Liver (tissue), 9 donors: ENCODE measurements around the gene KIF6. TPM values are rescaled to one million over a fixed set of nuclear protein-coding genes. Genes with fewer than 3 reads are reported as not detected.

ENCODE experiments used
- DNase-seq: peaks from one replicate; pipeline ENCODE4 v3.0.0-alpha.2; 2017; ENCODE audit warnings: low spot score
- H3K27ac ChIP-seq, 2 donors: one replicate each; pipeline ENCODE4 v1.7.0; 2013; ENCODE audit warnings: inconsistent platforms in 2 of 2, low read length in 2 of 2, control low read depth in 1 of 2, low read depth in 1 of 2, mild to moderate bottlenecking in 1 of 2
- H3K27me3 ChIP-seq, 4 donors: one replicate each; pipeline versions ENCODE4 v1.6.1 to v1.7.0; 2013; ENCODE audit warnings: low read length in 3 of 4, inconsistent platforms in 1 of 4, mild to moderate bottlenecking in 1 of 4, moderate library complexity in 1 of 4; ENCODE audit not compliant: control insufficient read depth in 4 of 4, insufficient read depth in 4 of 4
- H3K36me3 ChIP-seq, 4 donors: one replicate each; pipeline versions ENCODE4 v1.6.1 to v1.7.0; 2013; ENCODE audit warnings: low read length in 3 of 4, mild to moderate bottlenecking in 3 of 4, low read depth in 1 of 4, moderate library complexity in 1 of 4; ENCODE audit not compliant: control insufficient read depth in 4 of 4, insufficient read depth in 3 of 4
- H3K4me1 ChIP-seq, 4 donors: one replicate each; pipeline versions ENCODE4 v1.6.1 to v1.7.0; 2013; ENCODE audit warnings: low read length in 3 of 4, mild to moderate bottlenecking in 3 of 4, moderate library complexity in 1 of 4; ENCODE audit not compliant: control insufficient read depth in 4 of 4, insufficient read depth in 4 of 4
- H3K4me3 ChIP-seq, 3 donors: one replicate each; pipeline versions ENCODE4 v1.6.1 to v1.7.0; 2013; ENCODE audit warnings: low read length in 3 of 3, control low read depth in 1 of 3, low read depth in 1 of 3, mild to moderate bottlenecking in 1 of 3
- H3K9ac ChIP-seq, 2 donors: one replicate each; pipeline ENCODE4 v1.7.0; 2013; ENCODE audit warnings: low read length in 2 of 2, mild to moderate bottlenecking in 2 of 2, moderate library complexity in 2 of 2, control low read depth in 1 of 2, low read depth in 1 of 2
- H3K9me3 ChIP-seq, 4 donors: one replicate each; pipeline versions ENCODE4 v1.6.1 to v1.7.0; 2013; ENCODE audit warnings: low read length in 3 of 4; ENCODE audit not compliant: control insufficient read depth in 4 of 4
- ATF3 ChIP-seq: IDR thresholded peaks from 2 replicates; pipeline ENCODE4 v1.6.1; 2016; ENCODE audit warnings: antibody characterized with exemption
- CTCF ChIP-seq: fragments of 150-350 bp; IDR thresholded peaks from 2 replicates; pipeline ENCODE4 v1.5.1; 2017; ENCODE audit warnings: improper control_type of control experiment, low read depth, low read length; ENCODE audit not compliant: missing input control
- EGR1 ChIP-seq, 2 donors: IDR thresholded peaks; 2 replicates each; pipeline ENCODE4 v1.6.1; 2016 to 2018; ENCODE audit warnings: antibody characterized with exemption in 2 of 2, low read depth in 2 of 2
- FOXA1 ChIP-seq: IDR thresholded peaks from 2 replicates; pipeline ENCODE4 v1.6.1; 2016; ENCODE audit warnings: antibody characterized with exemption
- FOXA2 ChIP-seq: IDR thresholded peaks from 2 replicates; pipeline ENCODE4 v1.6.1; 2016; ENCODE audit warnings: antibody characterized with exemption
- GABPA ChIP-seq, 2 donors: IDR thresholded peaks in 1 of 2; conservative IDR thresholded peaks in 1 of 2; 2 replicates each; pipeline ENCODE4 v1.6.1; 2016; ENCODE audit warnings: antibody characterized with exemption in 2 of 2, mild to moderate bottlenecking in 1 of 2, moderate library complexity in 1 of 2
- HNF4A ChIP-seq, 2 donors: conservative IDR thresholded peaks; 2 replicates each; pipeline ENCODE4 v1.6.1; 2016; ENCODE audit warnings: antibody characterized with exemption in 2 of 2, mild to moderate bottlenecking in 2 of 2
- HNF4G ChIP-seq: IDR thresholded peaks from 2 replicates; pipeline ENCODE4 v1.6.1; 2016; ENCODE audit warnings: antibody characterized with exemption
- JUND ChIP-seq, 2 donors: IDR thresholded peaks; 2 replicates each; pipeline ENCODE4 v1.6.1; 2016; ENCODE audit warnings: antibody characterized with exemption in 2 of 2
- MAX ChIP-seq: IDR thresholded peaks from 2 replicates; pipeline ENCODE4 v1.6.1; 2016; ENCODE audit warnings: antibody characterized with exemption
- NR2F2 ChIP-seq: IDR thresholded peaks from 2 replicates; pipeline ENCODE4 v1.6.1; 2016; ENCODE audit warnings: antibody characterized with exemption
- RAD21 ChIP-seq, 2 donors: IDR thresholded peaks; 2 replicates each; pipeline ENCODE4 v1.6.1; 2016; ENCODE audit warnings: antibody characterized with exemption in 2 of 2, mild to moderate bottlenecking in 2 of 2
- REST ChIP-seq: IDR thresholded peaks from 2 replicates; pipeline ENCODE4 v1.6.1; 2016; ENCODE audit warnings: antibody characterized with exemption, mild to moderate bottlenecking
- RXRA ChIP-seq, 2 donors: IDR thresholded peaks; 2 replicates each; pipeline ENCODE4 v1.6.1; 2017 to 2018; ENCODE audit warnings: antibody characterized with exemption in 2 of 2, mild to moderate bottlenecking in 1 of 2
- SP1 ChIP-seq: IDR thresholded peaks from 2 replicates; pipeline ENCODE4 v1.6.1; 2018; ENCODE audit warnings: antibody characterized with exemption, mild to moderate bottlenecking
- TAF1 ChIP-seq: conservative IDR thresholded peaks from 2 replicates; pipeline ENCODE4 v1.6.1; 2016; ENCODE audit warnings: antibody characterized with exemption, mild to moderate bottlenecking
- YY1 ChIP-seq: IDR thresholded peaks from 2 replicates; pipeline ENCODE4 v1.6.1; 2016; ENCODE audit warnings: antibody characterized with exemption, mild to moderate bottlenecking
- ZBTB33 ChIP-seq: IDR thresholded peaks from 2 replicates; pipeline ENCODE4 v1.6.1; 2016; ENCODE audit warnings: antibody characterized with exemption
- WGBS: extraction: QIAGEN DNeasy Blood & Tissue Kit; methylation state at CpG from one replicate; pipeline ENCODE4 v1.1.7; 2013; 5-methylcytosine and 5-hydroxymethylcytosine counted together
- polyA plus RNA-seq, 2 donors: library from polyadenylated mRNA; stranded (reverse) in 1 of 2; unstranded in 1 of 2; fragments of 200-250 nt in 1 of 2; fragments of >200 nt in 1 of 2; fragmentation: Nextera tagmentation in 1 of 2; extraction: Ambion mirVana in 1 of 2; gene quantifications; one replicate each; pipeline versions ENCODE4 v1.2.1 to v1.2.3, GENCODE V29; 2013 to 2015
- total RNA-seq, 2 donors: library from RNA; depleted of rRNA; stranded (reverse); fragments of >200 nt; gene quantifications; one replicate each; pipeline ENCODE4 v1.2.3, GENCODE V29; 2014
- donor health status: healthy.
- donor health status: healthy.
- donor health status: healthy.
- donor health status: healthy.
- donor health status: healthy.

KIF6 gene
- total and polyA plus RNA-seq, 4 donors: 0.17 to 7.5 (median 0.29) TPM

- DNase-seq: no peak
- H3K4me3 ChIP-seq: no peak overlapping the region
- no peak overlapping the region for H3K9ac ChIP-seq
- no peak overlapping the region for H3K27ac ChIP-seq
- no peaks in the 10 kb centered on the region for H3K36me3 ChIP-seq
- H3K4me1 ChIP-seq: peaks cover 0 to 4% (median 0%) of the 10 kb centered on the region in 4 donors
- no peaks in the 10 kb centered on the region for H3K9me3 ChIP-seq
- no peaks in the 10 kb centered on the region for H3K27me3 ChIP-seq
- WGBS: 75% methylated on average over 4 of the region's 4 CpGs
- no peak for TF ChIP-seq CTCF
- TF ChIP-seq FOXA1: no peak
- no peak for TF ChIP-seq MAX
- TF ChIP-seq JUND (IDR thresholded peaks at IDR 0.05): no peak
- TF ChIP-seq NR2F2: no peak
- TF ChIP-seq HNF4G: no peak
- no peak for TF ChIP-seq FOXA2
- no peak for TF ChIP-seq REST
- no peak for TF ChIP-seq RXRA (IDR thresholded peaks at IDR 0.05)
- TF ChIP-seq EGR1 (IDR thresholded peaks at IDR 0.05; ENCODE audit: low read depth in 2 of 2): no peak
- no peak for TF ChIP-seq YY1
- no peak for TF ChIP-seq HNF4A (conservative IDR thresholded peaks at IDR 0.05)
- no peak for TF ChIP-seq TAF1
- TF ChIP-seq RAD21 (IDR thresholded peaks at IDR 0.05): no peak
- TF ChIP-seq ATF3: no peak
- no peak for TF ChIP-seq GABPA (IDR thresholded peaks at IDR 0.05 in 1 of 2, conservative IDR thresholded peaks at IDR 0.05 in 1 of 2)
- no peak for TF ChIP-seq SP1
- no peak for TF ChIP-seq ZBTB33
Observed at GRCh38 chr6:39623750-39624149, 101.5 kb downstream of the KIF6 start.
